Measurements from ENCODE around the gene SPCS3. TPM values are rescaled to one million over a fixed set of nuclear protein-coding genes. Genes with fewer than 3 reads are reported as not detected.

The SPCS3 gene
- total RNA-seq, 1 donor from 2014 or later, result 128 TPM

GRCh38 chr4:176290520-176290919 is 29.2 kb upstream of the SPCS3 start:
- Mint-ChIP-seq H3K36me3 (no peaks in the 10 kb centered on the region), H3K27me3 (ENCODE audit: insufficient read depth, low read depth) (peaks cover 2% of the 10 kb centered on the region), H3K27ac (no peak overlapping the region), H3K4me3 (no peak overlapping the region), H3K9me3 (no peaks in the 10 kb centered on the region), H3K4me1 (no peaks in the 10 kb centered on the region)
- no peak for DNase-seq (ENCODE audit: low spot score)
- no peak for TF ChIP-seq EZH2 (IDR thresholded peaks at IDR 0.05)
- no peak for TF ChIP-seq CTCF (IDR thresholded peaks at IDR 0.05)
- no peak for TF ChIP-seq EZH2phosphoT487 (IDR thresholded peaks at IDR 0.05)
- Histone ChIP-seq H3K27me3 (no peaks in the 10 kb centered on the region), H3K9ac (no peak overlapping the region), H3K79me2 (ENCODE audit: low read depth) (no peaks in the 10 kb centered on the region), H3K4me1 (peaks cover 3% of the 10 kb centered on the region), H4K20me1 (ENCODE audit: low read depth) (no peaks in the 10 kb centered on the region), H3F3A (ENCODE audit: low read depth) (no peaks in the 10 kb centered on the region), H3K4me2 (no peak overlapping the region), H3K27ac (no peak overlapping the region), H3K36me3 (no peaks in the 10 kb centered on the region), H3K9me3 (ENCODE audit: low read depth) (no peaks in the 10 kb centered on the region), H2AFZ (replicated peaks) (peak overlapping the region; percentile 69), H3K4me3 (no peak overlapping the region)

- H3F3A ChIP-seq (ENCODE audit: low read depth), result no peaks in the 10 kb centered on the region
- TF ChIP-seq CTCF (IDR thresholded peaks at IDR 0.05), result no peak
- no peak for TF ChIP-seq EZH2phosphoT487 (IDR thresholded peaks at IDR 0.05)
- no peak for TF ChIP-seq EZH2 (IDR thresholded peaks at IDR 0.05)
Observed at GRCh38 chr4:176291748-176292147, 28.0 kb upstream of the SPCS3 start.

GRCh38 chr4:176292920-176293319 is 26.8 kb upstream of the SPCS3 start:
- H4K20me1 ChIP-seq (ENCODE audit: low read depth), result no peaks in the 10 kb centered on the region
- Mint-ChIP-seq H3K27ac (no peak overlapping the region), H3K36me3 (no peaks in the 10 kb centered on the region), H3K27me3 (ENCODE audit: insufficient read depth, low read depth) (peaks cover 2% of the 10 kb centered on the region), H3K4me1 (no peaks in the 10 kb centered on the region), H3K4me3 (no peak overlapping the region), H3K9me3 (no peaks in the 10 kb centered on the region)
- no peaks in the 10 kb centered on the region for H3F3A ChIP-seq (ENCODE audit: low read depth)
- H3K27me3 ChIP-seq, result no peaks in the 10 kb centered on the region
- peaks cover 7% of the 10 kb centered on the region for H3K4me1 ChIP-seq
- no peak overlapping the region for H2AFZ ChIP-seq (replicated peaks)
- no peaks in the 10 kb centered on the region for H3K9me3 ChIP-seq (ENCODE audit: low read depth)
- H3K4me3 ChIP-seq, result no peak overlapping the region
- no peak overlapping the region for H3K4me2 ChIP-seq
- H3K9ac ChIP-seq, result no peak overlapping the region
- TF ChIP-seq CTCF (IDR thresholded peaks at IDR 0.05) (no peak), EZH2 (IDR thresholded peaks at IDR 0.05) (no peak), EZH2phosphoT487 (IDR thresholded peaks at IDR 0.05) (no peak)
- H3K79me2 ChIP-seq (ENCODE audit: low read depth), result no peaks in the 10 kb centered on the region
- H3K27ac ChIP-seq, result no peak overlapping the region
- no peak for DNase-seq (ENCODE audit: low spot score)
- no peaks in the 10 kb centered on the region for H3K36me3 ChIP-seq

More at GRCh38 chr4:176291748-176292147, 28.0 kb upstream of the SPCS3 start:
- Histone ChIP-seq H3K4me1 (peaks cover 7% of the 10 kb centered on the region), H3K4me3 (no peak overlapping the region), H2AFZ (replicated peaks) (no peak overlapping the region), H3K9me3 (ENCODE audit: low read depth) (no peaks in the 10 kb centered on the region), H3K79me2 (ENCODE audit: low read depth) (no peaks in the 10 kb centered on the region), H3K9ac (no peak overlapping the region), H3K27ac (no peak overlapping the region), H3K4me2 (no peak overlapping the region), H3K27me3 (no peaks in the 10 kb centered on the region), H3K36me3 (no peaks in the 10 kb centered on the region), H4K20me1 (ENCODE audit: low read depth) (no peaks in the 10 kb centered on the region)
- Mint-ChIP-seq H3K4me3 (no peak overlapping the region), H3K36me3 (no peaks in the 10 kb centered on the region), H3K4me1 (no peaks in the 10 kb centered on the region), H3K27ac (no peak overlapping the region), H3K9me3 (no peaks in the 10 kb centered on the region), H3K27me3 (ENCODE audit: insufficient read depth, low read depth) (peaks cover 2% of the 10 kb centered on the region)
- DNase-seq (ENCODE audit: low spot score), result no peak
